CD4-positive, CD25-positive, alpha-beta regulatory T cell (primary cell): ENCODE results near the gene CPS1. TPM values are rescaled to one million over a fixed set of nuclear protein-coding genes. Genes with fewer than 3 reads are reported as not detected.

Experiments used
- ATAC-seq, 2 donors: fragments of 150-1000 bp; cut with Tn5 transposase; one replicate each; pipeline ENCODE4 v1.10.0; 2021; ENCODE audit warnings: low read depth in 2 of 2, moderate number of reproducible peaks in 2 of 2, moderate library complexity in 1 of 2
- DNase-seq, 3 donors: peaks; one replicate each; pipeline versions ENCODE4 v3.0.0 to v3.0.0-alpha.2; 2012 to 2022; ENCODE audit warnings: mixed read lengths in 1 of 3
- H3K27ac ChIP-seq: one replicate; pipeline ENCODE4 v1.7.0; 2013; ENCODE audit warnings: mild to moderate bottlenecking, low read length; ENCODE audit not compliant: insufficient read depth, poor library complexity, severe bottlenecking
- H3K27me3 ChIP-seq: one replicate; pipeline ENCODE4 v1.7.0; 2013; ENCODE audit warnings: low read length; ENCODE audit not compliant: control insufficient read depth, insufficient read depth
- H3K36me3 ChIP-seq: one replicate; pipeline ENCODE4 v1.7.0; 2013; ENCODE audit warnings: mild to moderate bottlenecking, low read length, moderate library complexity; ENCODE audit not compliant: control insufficient read depth, insufficient read depth
- H3K4me1 ChIP-seq: 2 replicates; pipeline ENCODE4 v1.7.0; 2013; ENCODE audit warnings: mild to moderate bottlenecking, low read length; ENCODE audit not compliant: insufficient read depth, control insufficient read depth, poor library complexity, severe bottlenecking
- H3K4me3 ChIP-seq: one replicate; pipeline ENCODE4 v1.7.0; 2013; ENCODE audit warnings: low read depth, mild to moderate bottlenecking, low read length, moderate library complexity
- H3K9me3 ChIP-seq, 2 experiments: 1 replicate in 1 of 2; 2 replicates in 1 of 2; pipeline ENCODE4 v1.7.0; 2013; ENCODE audit warnings: low read length in 2 of 2, mild to moderate bottlenecking in 1 of 2, moderate library complexity in 1 of 2; ENCODE audit not compliant: control insufficient read depth in 2 of 2
- H3K27ac Mint-ChIP-seq, 3 donors: one replicate each; pipeline ENCODE4 v1.8.0; 2020 to 2022; ENCODE audit warnings: mild to moderate bottlenecking in 3 of 3, mixed read lengths in 3 of 3, moderate library complexity in 2 of 3
- H3K27me3 Mint-ChIP-seq: one replicate; pipeline ENCODE4 v1.8.0; 2022; ENCODE audit warnings: mild to moderate bottlenecking, mixed read lengths
- H3K36me3 Mint-ChIP-seq: one replicate; pipeline ENCODE4 v1.8.0; 2020; ENCODE audit warnings: mixed read lengths
- H3K4me1 Mint-ChIP-seq, 4 donors: one replicate each; pipeline ENCODE4 v1.8.0; 2020 to 2022; ENCODE audit warnings: mixed read lengths in 4 of 4, mild to moderate bottlenecking in 1 of 4
- H3K4me3 Mint-ChIP-seq, 4 donors: one replicate each; pipeline ENCODE4 v1.8.0; 2020 to 2022; ENCODE audit warnings: mild to moderate bottlenecking in 4 of 4, mixed read lengths in 4 of 4, moderate library complexity in 3 of 4
- H3K9me3 Mint-ChIP-seq, 7 donors: one replicate each; pipeline ENCODE4 v1.8.0; 2020 to 2022; ENCODE audit warnings: mixed read lengths in 7 of 7, mild to moderate bottlenecking in 3 of 7, moderate library complexity in 2 of 7
- polyA plus RNA-seq, 4 donors: library from polyadenylated mRNA; unstranded; fragments of 300-500 nt; fragmentation: Illumina TruSeq; gene quantifications; one replicate each; pipeline ENCODE4 v1.2.3, GENCODE V29; 2021
- total RNA-seq: library from RNA; stranded (reverse); gene quantifications from one replicate; pipeline ENCODE4 v1.2.3, GENCODE V29; 2022

The CPS1 gene
- total and polyA plus RNA-seq, 5 donors from 2014 or later: 0.59 TPM; not detected in 4

- H3K27me3 Mint-ChIP-seq: no peaks in the 10 kb centered on the region
- H3K4me1 ChIP-seq: no peaks in the 10 kb centered on the region
- no peaks in the 10 kb centered on the region for H3K36me3 ChIP-seq
- H3K9me3 ChIP-seq: no peaks in the 10 kb centered on the region
- H3K27ac ChIP-seq: no peak overlapping the region
- no peak overlapping the region for H3K27ac Mint-ChIP-seq
- H3K9me3 Mint-ChIP-seq: no peaks in the 10 kb centered on the region
- no peak overlapping the region for H3K4me3 Mint-ChIP-seq
- DNase-seq (no peak), ATAC-seq (no peak)
- H3K27me3 ChIP-seq: no peaks in the 10 kb centered on the region
- H3K4me1 Mint-ChIP-seq: no peaks in the 10 kb centered on the region
- no peak overlapping the region for H3K4me3 ChIP-seq
- H3K36me3 Mint-ChIP-seq: no peaks in the 10 kb centered on the region
Observed at GRCh38 chr2:210548878-210549384, 7.5 kb upstream of the CPS1 start.

GRCh38 chr2:210551001-210551400 is 5.4 kb upstream of the CPS1 start:
- ATAC-seq: no peak

DNA sequence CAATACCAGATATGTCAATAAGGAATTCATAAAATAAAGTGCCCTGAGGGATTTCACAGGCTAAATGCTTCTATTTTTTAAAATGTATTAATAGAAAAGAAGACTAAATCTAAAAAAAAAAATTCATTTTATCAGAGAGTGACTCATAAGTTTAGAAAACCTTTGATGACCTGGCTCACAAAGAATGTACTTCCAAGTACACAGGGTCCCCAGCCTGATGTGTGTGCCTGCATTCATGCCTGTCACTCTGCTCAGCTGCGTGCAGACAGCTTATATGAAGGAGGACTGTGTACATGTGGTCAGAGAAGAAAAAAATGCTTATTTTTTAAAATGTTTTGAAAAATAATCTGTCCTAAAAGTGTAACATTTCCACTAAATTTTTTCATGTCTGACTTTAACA is 3.0 kb upstream of the CPS1 start:
- Mint-ChIP-seq H3K4me1 (no peaks in the 10 kb centered on the region), H3K4me3 (no peak overlapping the region), H3K27ac (no peak overlapping the region), H3K9me3 (no peaks in the 10 kb centered on the region), H3K36me3 (no peaks in the 10 kb centered on the region), H3K27me3 (peaks cover 6% of the 10 kb centered on the region)
- Histone ChIP-seq H3K27ac (no peak overlapping the region), H3K9me3 (no peaks in the 10 kb centered on the region), H3K4me3 (no peak overlapping the region), H3K36me3 (no peaks in the 10 kb centered on the region), H3K4me1 (no peaks in the 10 kb centered on the region), H3K27me3 (no peaks in the 10 kb centered on the region)
- DNase-seq (no peak), ATAC-seq (no peak)

More at GRCh38 chr2:210551001-210551400, 5.4 kb upstream of the CPS1 start:
- Mint-ChIP-seq H3K27ac (no peak overlapping the region), H3K4me3 (no peak overlapping the region), H3K4me1 (no peaks in the 10 kb centered on the region), H3K27me3 (no peaks in the 10 kb centered on the region), H3K9me3 (no peaks in the 10 kb centered on the region), H3K36me3 (no peaks in the 10 kb centered on the region)
- H3K27ac ChIP-seq: no peak overlapping the region
- H3K4me3 ChIP-seq: no peak overlapping the region
- no peaks in the 10 kb centered on the region for H3K9me3 ChIP-seq
- DNase-seq: no peak
- H3K36me3 ChIP-seq: no peaks in the 10 kb centered on the region
- H3K27me3 ChIP-seq: no peaks in the 10 kb centered on the region
- no peaks in the 10 kb centered on the region for H3K4me1 ChIP-seq

DNA sequence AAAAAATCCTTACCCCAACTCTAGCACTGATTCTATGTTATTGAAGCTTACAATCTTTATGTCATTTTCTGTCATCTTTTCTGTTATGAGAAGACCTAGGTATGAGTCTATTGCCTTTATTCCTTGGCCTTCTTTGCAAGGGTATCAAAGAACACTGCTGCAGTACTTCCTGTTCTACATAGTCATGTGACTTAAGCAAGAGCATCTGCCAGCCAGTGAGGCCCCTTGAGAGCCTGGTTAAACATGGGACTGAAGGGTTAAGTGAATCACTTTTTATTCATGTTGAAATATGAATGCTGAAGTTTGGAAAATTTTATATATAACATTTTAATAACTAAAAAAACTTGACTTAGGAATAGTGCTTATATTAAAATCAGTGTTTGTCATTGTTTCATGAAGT is 844 bp upstream of the CPS1 start:
- Mint-ChIP-seq H3K4me1 (no peaks in the 10 kb centered on the region), H3K27me3 (peaks cover 6% of the 10 kb centered on the region), H3K27ac (no peak overlapping the region), H3K36me3 (no peaks in the 10 kb centered on the region), H3K4me3 (no peak overlapping the region), H3K9me3 (no peaks in the 10 kb centered on the region)
- H3K4me3 ChIP-seq: no peak overlapping the region
- DNase-seq: no peak
- no peak for ATAC-seq
- no peaks in the 10 kb centered on the region for H3K36me3 ChIP-seq
- H3K4me1 ChIP-seq: no peaks in the 10 kb centered on the region
- no peaks in the 10 kb centered on the region for H3K27me3 ChIP-seq
- H3K27ac ChIP-seq: no peak overlapping the region
- H3K9me3 ChIP-seq: no peaks in the 10 kb centered on the region

- DNase-seq (no peak), ATAC-seq (no peak)
- Histone ChIP-seq H3K36me3 (no peaks in the 10 kb centered on the region), H3K27ac (no peak overlapping the region), H3K9me3 (no peaks in the 10 kb centered on the region), H3K27me3 (no peaks in the 10 kb centered on the region), H3K4me3 (no peak overlapping the region), H3K4me1 (no peaks in the 10 kb centered on the region)
- H3K27ac Mint-ChIP-seq: no peak overlapping the region
- H3K9me3 Mint-ChIP-seq: no peaks in the 10 kb centered on the region
- no peaks in the 10 kb centered on the region for H3K4me1 Mint-ChIP-seq
- H3K27me3 Mint-ChIP-seq: peaks cover 6% of the 10 kb centered on the region
- no peaks in the 10 kb centered on the region for H3K36me3 Mint-ChIP-seq
- H3K4me3 Mint-ChIP-seq: no peak overlapping the region
Observed at GRCh38 chr2:210557721-210558120, 1.3 kb downstream of the CPS1 start.

DNA sequence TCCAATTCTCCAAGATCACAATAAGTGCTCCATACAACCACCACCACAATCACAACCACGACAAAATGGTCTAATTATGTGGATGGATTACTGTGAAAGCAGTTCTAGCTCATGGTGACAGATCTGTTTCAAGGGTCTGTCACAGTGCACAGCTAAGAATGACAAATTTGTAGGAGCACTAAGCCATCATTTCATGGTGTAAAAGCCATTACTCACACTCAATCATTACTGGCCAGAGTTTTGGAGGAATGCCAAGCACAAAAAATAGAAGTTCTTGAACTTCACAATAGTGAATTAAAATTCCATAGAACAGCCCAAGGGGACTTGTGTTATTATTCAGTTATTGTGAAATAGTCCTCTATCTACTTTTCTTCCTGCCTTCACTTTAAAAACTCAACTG is 2.3 kb downstream of the CPS1 start:
- no peaks in the 10 kb centered on the region for H3K4me1 Mint-ChIP-seq
- ATAC-seq (no peak), DNase-seq (no peak)
- H3K4me3 ChIP-seq: no peak overlapping the region
- H3K4me1 ChIP-seq: no peaks in the 10 kb centered on the region
- no peaks in the 10 kb centered on the region for H3K9me3 Mint-ChIP-seq
- H3K9me3 ChIP-seq: no peaks in the 10 kb centered on the region
- H3K36me3 ChIP-seq: no peaks in the 10 kb centered on the region
- no peaks in the 10 kb centered on the region for H3K27me3 ChIP-seq
- H3K27ac ChIP-seq: no peak overlapping the region
- H3K4me3 Mint-ChIP-seq: no peak overlapping the region
- peaks cover 6% of the 10 kb centered on the region for H3K27me3 Mint-ChIP-seq
- no peaks in the 10 kb centered on the region for H3K36me3 Mint-ChIP-seq
- H3K27ac Mint-ChIP-seq: no peak overlapping the region

DNA sequence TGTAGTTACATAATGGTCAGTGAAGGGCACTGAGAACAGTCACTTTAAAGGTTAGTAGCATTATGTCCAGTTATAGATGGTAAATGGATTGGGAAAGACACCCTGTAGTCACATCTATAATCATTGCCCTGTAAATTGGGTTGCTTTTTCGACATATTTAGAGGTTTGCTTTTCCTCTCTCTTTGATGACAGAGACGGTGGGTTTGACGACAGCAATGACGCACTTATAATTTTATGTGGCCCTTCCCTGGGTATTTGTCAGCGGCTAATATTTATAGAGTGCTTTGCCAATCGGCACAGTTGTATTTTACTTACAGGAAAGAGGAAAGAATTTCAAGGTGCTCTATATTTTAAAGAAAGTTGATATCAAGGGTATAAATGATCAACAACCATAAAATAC is 2.8 kb downstream of the CPS1 start:
- Mint-ChIP-seq H3K4me1 (no peaks in the 10 kb centered on the region), H3K4me3 (no peak overlapping the region)

GRCh38 chr2:210561475-210561874 is 5.1 kb downstream of the CPS1 start:
- H3K4me1 ChIP-seq: no peaks in the 10 kb centered on the region
- no peak overlapping the region for H3K27ac ChIP-seq
- Mint-ChIP-seq H3K9me3 (no peaks in the 10 kb centered on the region), H3K4me3 (no peak overlapping the region), H3K27me3 (peaks cover 6% of the 10 kb centered on the region), H3K27ac (no peak overlapping the region), H3K36me3 (no peaks in the 10 kb centered on the region), H3K4me1 (no peaks in the 10 kb centered on the region)
- no peak overlapping the region for H3K4me3 ChIP-seq
- H3K27me3 ChIP-seq: no peaks in the 10 kb centered on the region
- no peak for ATAC-seq
- DNase-seq: no peak
- H3K36me3 ChIP-seq: no peaks in the 10 kb centered on the region
- H3K9me3 ChIP-seq: no peaks in the 10 kb centered on the region

More for the DNA sequence above, 2.8 kb downstream of the CPS1 start:
- no peak for DNase-seq
- H3K4me1 ChIP-seq: no peaks in the 10 kb centered on the region
- H3K4me3 ChIP-seq: no peak overlapping the region
- ATAC-seq: no peak
- Mint-ChIP-seq H3K27ac (no peak overlapping the region), H3K27me3 (peaks cover 6% of the 10 kb centered on the region), H3K36me3 (no peaks in the 10 kb centered on the region), H3K9me3 (no peaks in the 10 kb centered on the region)
- no peaks in the 10 kb centered on the region for H3K27me3 ChIP-seq
- no peaks in the 10 kb centered on the region for H3K9me3 ChIP-seq
- H3K36me3 ChIP-seq: no peaks in the 10 kb centered on the region
- H3K27ac ChIP-seq: no peak overlapping the region
